22Rv1 (cell line): ENCODE data around the gene DCLK1.

Experiments
- CTCF ChIP-seq: fragments of 450-650 bp; IDR thresholded peaks from 2 replicates; pipeline ENCODE4 v1.5.1; 2017; ENCODE audit warnings: mild to moderate bottlenecking
- ZFX ChIP-seq: fragments of 450-650 bp; IDR thresholded peaks from 2 replicates; pipeline ENCODE4 v1.6.1; 2017; ENCODE audit warnings: antibody characterized with exemption, borderline replicate concordance

GRCh38 chr13:36163809-36164308 lies 32.7 kb upstream of the DCLK1 start:
- no peak for TF ChIP-seq CTCF
- no peak for TF ChIP-seq ZFX
